Upper lobe of left lung (tissue), 6 donors: ENCODE measurements around the gene RAB11FIP3. TPM values are rescaled to one million over a fixed set of nuclear protein-coding genes. Genes with fewer than 3 reads are reported as not detected.

Experiments
- ATAC-seq, 2 donors: fragments of 200-7000 bp; cut with Tn5 transposase; one replicate each; pipeline ENCODE4 v1.9.1; 2022; ENCODE audit warnings: mild to moderate bottlenecking in 2 of 2, moderate library complexity in 2 of 2; ENCODE audit not compliant: low FRiP score in 2 of 2
- DNase-seq, 2 donors: peaks; one replicate each; pipeline ENCODE4 v3.0.0-alpha.2; 2019 to 2020
- H3K27ac ChIP-seq, 4 donors: fragments of 200-600 bp; sonication (generic); one replicate each; pipeline ENCODE4 v1.5.1; 2016 to 2019
- H3K27me3 ChIP-seq, 4 donors: fragments of 200-600 bp; sonication (generic); one replicate each; pipeline ENCODE4 v1.5.1; 2017 to 2019
- H3K36me3 ChIP-seq, 4 donors: fragments of 200-600 bp; sonication (generic); one replicate each; pipeline ENCODE4 v1.5.1; 2016 to 2019
- H3K4me1 ChIP-seq, 4 donors: fragments of 200-600 bp; sonication (generic); one replicate each; pipeline ENCODE4 v1.5.1; 2018 to 2019
- H3K4me3 ChIP-seq, 4 donors: fragments of 200-600 bp; sonication (generic); one replicate each; pipeline ENCODE4 v1.5.1; 2017 to 2019; ENCODE audit warnings: mild to moderate bottlenecking in 2 of 4, moderate library complexity in 1 of 4
- H3K9me3 ChIP-seq, 4 donors: fragments of 200-600 bp; sonication (generic); one replicate each; pipeline ENCODE4 v1.5.1; 2018 to 2019
- CTCF ChIP-seq, 6 experiments: fragments of 450-650 bp in 4 of 6; fragments of 200-600 bp in 2 of 6; sonication (generic) in 2 of 6; IDR thresholded peaks; one replicate each; pipeline ENCODE4 v1.5.1; 2016 to 2019; ENCODE audit warnings: antibody characterized with exemption in 6 of 6
- EP300 ChIP-seq, 4 donors: sonication (generic); formaldehyde crosslinking; IDR thresholded peaks; one replicate each; pipeline ENCODE4 v1.5.1; 2017; ENCODE audit warnings: antibody characterized with exemption in 4 of 4, control low read depth in 2 of 4
- POLR2A ChIP-seq, 4 donors: fragments of 450-650 bp; IDR thresholded peaks; one replicate each; pipeline ENCODE4 v1.5.1; 2016 to 2017; ENCODE audit warnings: antibody characterized with exemption in 4 of 4, mild to moderate bottlenecking in 2 of 4
- POLR2AphosphoS5 ChIP-seq, 2 donors: sonication (generic); formaldehyde crosslinking; IDR thresholded peaks; one replicate each; pipeline ENCODE4 v1.5.1; 2017; ENCODE audit warnings: antibody characterized with exemption in 2 of 2
- WGBS, 2 donors: methylation state at CpG; one replicate each; pipeline ENCODE4 v1.1.5; 2017 to 2018; 5-methylcytosine and 5-hydroxymethylcytosine counted together
- total RNA-seq, 6 donors: library from RNA; depleted of rRNA in 4 of 6; stranded (reverse); fragments of >200 nt in 4 of 6; gene quantifications; one replicate each; pipeline versions ENCODE4 v1.1.0 to v1.2.1, GENCODE V29; 2016 to 2021
- donor health status: DM: no; HTN: no; CAD: no; lungs with moderate emphysema.
- donor health status: DM: no; HTN: yes; CAD: no; lungs with severe emphysema.

Gene RAB11FIP3
- total RNA-seq, 6 donors from 2014 or later = 38.9 to 95.3 (median 43.8) TPM

DNA sequence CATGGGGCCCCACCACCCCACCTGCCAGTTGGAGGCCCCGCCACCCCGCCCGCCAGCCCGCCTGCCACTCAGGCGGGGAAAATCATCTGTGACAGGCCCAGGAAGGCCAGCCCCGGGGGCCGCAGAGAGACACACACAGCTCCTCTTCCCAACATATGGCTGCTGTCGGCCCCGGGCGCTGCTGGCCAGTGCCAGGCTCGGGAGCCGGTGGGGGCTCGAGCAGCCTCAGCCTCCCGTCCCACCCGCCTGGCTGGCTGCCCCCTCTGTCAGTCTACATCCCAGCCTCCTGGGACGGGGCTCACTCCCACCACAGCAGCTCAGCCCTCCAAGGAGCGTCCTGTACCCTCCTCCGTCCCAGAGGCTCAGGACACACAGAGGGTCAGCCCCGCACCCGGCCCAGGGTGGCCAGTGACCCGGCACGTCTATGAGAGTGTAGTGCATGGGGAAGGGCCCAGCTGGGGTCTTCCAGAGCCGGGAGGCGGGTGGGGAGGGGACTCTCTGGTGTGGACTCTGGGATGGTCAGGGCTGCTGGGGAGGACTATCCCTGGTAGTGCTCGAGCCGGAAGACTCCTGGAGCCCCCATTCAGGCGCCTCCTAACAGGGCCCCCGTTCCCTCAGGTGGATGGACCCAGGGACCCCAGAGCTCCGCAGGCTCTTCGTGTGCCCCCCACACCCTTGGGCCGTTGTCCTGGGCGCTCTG, 131.2 kb downstream of the RAB11FIP3 start:
- DNase-seq (no peak), ATAC-seq (no peak)
- Histone ChIP-seq H3K4me1 (peaks cover 0 to 17% (median 6%) of the 10 kb centered on the region in 4 donors), H3K9me3 (no peaks in the 10 kb centered on the region), H3K36me3 (peaks cover 9 to 25% (median 24%) of the 10 kb centered on the region in 4 donors), H3K27ac (no peak overlapping the region), H3K4me3 (no peak overlapping the region), H3K27me3 (peaks cover 1 to 29% (median 14%) of the 10 kb centered on the region in 4 donors)
- TF ChIP-seq POLR2A (IDR thresholded peaks at IDR 0.05) = no peak
- no peak for TF ChIP-seq CTCF (IDR thresholded peaks at IDR 0.05)
- TF ChIP-seq POLR2AphosphoS5 (IDR thresholded peaks at IDR 0.05) = no peak
- TF ChIP-seq EP300 (IDR thresholded peaks at IDR 0.05) = no peak
- 84 to 86% methylated on average over 16 to 28 of the region's 32 CpGs for WGBS, 2 donors

DNA sequence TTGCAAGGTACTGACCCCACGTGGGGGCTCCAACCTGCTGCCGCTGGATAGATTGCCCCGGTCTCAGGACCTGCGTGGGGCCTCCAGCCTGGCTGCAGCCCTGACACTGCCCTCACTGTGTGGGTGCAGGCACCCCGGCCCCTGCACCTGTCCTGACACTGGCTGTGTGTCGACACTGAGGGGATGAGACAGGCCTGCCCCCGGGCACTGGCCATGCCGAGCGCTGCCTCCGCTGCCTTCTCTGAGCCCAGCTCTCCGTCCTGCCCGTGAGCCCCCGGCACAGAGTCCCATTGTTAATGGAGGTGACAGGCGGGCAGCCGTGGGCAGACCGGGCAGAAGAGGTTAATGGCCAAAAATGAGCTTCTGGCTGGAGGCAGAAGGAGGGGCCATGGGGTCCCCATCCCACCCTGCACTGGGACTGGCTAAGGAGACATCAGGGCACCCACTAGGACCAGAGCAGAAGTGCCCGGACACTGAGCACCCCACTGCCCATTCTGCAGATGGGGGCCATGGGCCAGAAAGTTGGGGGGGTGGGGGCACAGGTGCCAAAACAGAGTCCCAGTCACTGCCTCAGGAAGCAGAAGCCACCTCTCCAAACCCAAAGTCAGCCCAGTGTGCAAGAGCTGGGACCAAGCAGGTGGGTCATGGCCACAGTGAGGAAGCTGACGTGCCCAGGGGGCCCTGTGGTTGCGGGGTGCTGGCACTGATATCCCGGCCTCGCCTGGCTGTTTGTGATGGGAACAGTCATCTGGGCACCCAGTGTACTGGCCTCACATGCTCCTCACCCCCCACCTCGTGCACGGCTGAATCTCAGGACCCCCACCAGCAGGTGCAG, 132.2 kb downstream of the RAB11FIP3 start:
- no peak for DNase-seq
- 77 to 87% methylated on average over 8 to 23 of the region's 23 CpGs for WGBS, 2 donors

GRCh38 chr16:558298-559020, 133.0 kb downstream of the RAB11FIP3 start:
- H3K4me3 ChIP-seq = no peak overlapping the region
- WGBS, 2 donors = 55 to 58% methylated on average over 17 to 19 of the region's 22 CpGs
- peaks cover 0 to 17% (median 6%) of the 10 kb centered on the region in 4 donors for H3K4me1 ChIP-seq
- no peak overlapping the region for H3K27ac ChIP-seq
- peaks cover 0 to 8% (median 7%) of the 10 kb centered on the region in 4 donors for H3K36me3 ChIP-seq
- DNase-seq = no peak
- peaks cover 1 to 30% (median 14%) of the 10 kb centered on the region in 4 donors for H3K27me3 ChIP-seq
- TF ChIP-seq POLR2AphosphoS5 (IDR thresholded peaks at IDR 0.05) = no peak
- no peak for TF ChIP-seq CTCF (IDR thresholded peaks at IDR 0.05)
- TF ChIP-seq POLR2A (IDR thresholded peaks at IDR 0.05) = no peak
- no peak for TF ChIP-seq EP300 (IDR thresholded peaks at IDR 0.05)
- H3K9me3 ChIP-seq = no peaks in the 10 kb centered on the region
- ATAC-seq = no peak

More for the DNA sequence above, 132.2 kb downstream of the RAB11FIP3 start:
- no peak for ATAC-seq
- H3K36me3 ChIP-seq = peaks cover under 1 to 14% (median 13%) of the 10 kb centered on the region in 4 donors
- no peak overlapping the region for H3K27ac ChIP-seq
- TF ChIP-seq EP300 (IDR thresholded peaks at IDR 0.05) = no peak
- no peak for TF ChIP-seq POLR2A (IDR thresholded peaks at IDR 0.05)
- no peak for TF ChIP-seq CTCF (IDR thresholded peaks at IDR 0.05)
- TF ChIP-seq POLR2AphosphoS5 (IDR thresholded peaks at IDR 0.05) = no peak
- H3K4me1 ChIP-seq = peaks cover 0 to 17% (median 6%) of the 10 kb centered on the region in 4 donors
- H3K4me3 ChIP-seq = no peak overlapping the region
- no peaks in the 10 kb centered on the region for H3K9me3 ChIP-seq
- H3K27me3 ChIP-seq = peaks cover 1 to 30% (median 14%) of the 10 kb centered on the region in 4 donors

DNA sequence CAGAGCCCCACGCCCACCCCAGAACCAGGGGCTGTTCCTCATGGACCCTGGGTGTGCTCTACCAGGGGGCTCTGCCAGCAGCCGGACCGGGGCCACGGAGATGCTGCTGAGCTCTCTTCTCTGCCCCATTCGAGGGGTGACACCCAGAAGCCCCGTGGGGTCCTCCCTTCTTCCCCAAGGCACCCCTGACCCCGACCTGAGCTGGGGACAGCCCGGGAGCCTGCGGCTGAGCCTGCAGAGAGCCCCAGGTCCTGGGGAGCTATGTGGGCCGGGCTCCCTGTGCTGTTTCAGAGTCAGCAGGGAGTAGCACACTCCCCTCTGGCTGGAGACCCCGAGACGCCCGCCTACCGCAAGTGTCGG, 133.6 kb downstream of the RAB11FIP3 start:
- ATAC-seq = no peak
- Histone ChIP-seq H3K4me3 (no peak overlapping the region), H3K27ac (no peak overlapping the region), H3K36me3 (peaks cover 0 to 3% (median 2%) of the 10 kb centered on the region in 4 donors), H3K9me3 (no peaks in the 10 kb centered on the region), H3K27me3 (peaks cover 1 to 30% (median 14%) of the 10 kb centered on the region in 4 donors), H3K4me1 (peaks cover 0 to 17% (median 6%) of the 10 kb centered on the region in 4 donors)
- WGBS, 2 donors = 70% methylated on average over 14 of the region's 15 CpGs; no CpG with 5 or more reads in 1 of the 2 donors
- TF ChIP-seq POLR2A (IDR thresholded peaks at IDR 0.05) (no peak), EP300 (IDR thresholded peaks at IDR 0.05) (no peak), CTCF (IDR thresholded peaks at IDR 0.05) (no peak), POLR2AphosphoS5 (IDR thresholded peaks at IDR 0.05) (no peak)
- no peak for DNase-seq
